ENCODE data around the gene PCCA.

The PCCA gene

DNA sequence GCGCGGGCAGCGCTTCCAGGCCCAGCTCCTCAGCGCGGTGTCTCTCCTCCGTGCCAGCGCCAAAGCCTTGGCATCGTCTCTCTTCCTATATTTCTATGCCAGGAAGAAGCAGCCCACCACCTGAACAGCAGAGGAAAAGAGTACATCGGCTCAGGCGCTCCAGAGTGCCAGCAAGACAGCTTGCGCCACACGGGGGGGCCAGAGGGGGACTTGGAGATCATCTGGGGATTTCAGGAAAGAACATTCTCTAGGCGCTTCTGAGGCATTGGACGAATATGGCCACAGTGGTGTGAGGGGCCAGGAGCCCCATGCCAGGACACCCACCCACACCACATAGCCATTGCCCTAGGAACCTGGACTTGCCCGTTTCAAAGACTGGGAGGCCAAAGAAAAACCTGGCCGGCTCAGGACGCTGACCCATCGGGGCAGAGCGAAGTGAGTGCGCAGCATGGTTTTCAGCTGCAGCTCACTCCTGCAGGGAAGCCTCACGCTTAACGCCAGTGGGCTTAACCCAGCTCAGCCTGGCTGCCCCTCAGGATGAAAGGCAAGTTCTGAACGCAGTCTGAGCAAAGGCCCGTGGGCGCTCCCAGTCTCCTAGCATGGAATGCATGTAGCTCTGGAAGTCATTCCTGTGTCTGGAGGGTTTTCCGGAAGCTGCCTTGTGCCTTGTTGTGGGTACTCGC lies 437.6 kb downstream of the PCCA start:
- Histone ChIP-seq H3K27ac (ENCODE audit: low read depth, low read length) (no peak overlapping the region), H3K27me3 (ENCODE audit: control insufficient read depth, insufficient read depth, low read length) (no peaks in the 10 kb centered on the region), H3K9me3 (ENCODE audit: control insufficient read depth, insufficient read depth, low read depth, low read length) (no peaks in the 10 kb centered on the region), H3K36me3 (ENCODE audit: control insufficient read depth, insufficient read depth, low read length) (peaks cover 14% of the 10 kb centered on the region; the same call in 1 of the 2 replicates), H3K9ac (ENCODE audit: low read length) (peak overlapping the region; percentile 32), H3K4me3 (ENCODE audit: low read depth, low read length) (no peak overlapping the region), H3K4me1 (ENCODE audit: control insufficient read depth, insufficient read depth, low read length) (peaks cover 48% of the 10 kb centered on the region)

DNA sequence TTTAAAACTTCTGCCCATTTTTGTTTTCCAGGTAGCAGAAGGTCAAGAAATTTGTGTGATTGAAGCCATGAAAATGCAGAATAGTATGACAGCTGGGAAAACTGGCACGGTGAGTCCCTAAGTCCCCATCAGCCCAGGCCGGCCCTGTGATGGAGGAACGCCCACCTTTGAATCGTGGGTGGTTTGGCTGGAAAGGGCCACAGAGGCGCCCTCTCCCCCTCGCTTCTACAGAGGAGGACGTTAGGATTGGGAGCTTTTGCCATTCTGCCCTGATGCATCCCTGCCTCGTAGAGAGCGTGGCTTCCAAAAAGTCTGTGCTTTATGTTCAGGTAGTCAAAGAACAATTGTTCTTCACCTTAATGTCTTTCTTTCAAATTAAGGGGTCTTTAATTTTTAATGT lies 438.8 kb downstream of the PCCA start:
- no peaks in the 10 kb centered on the region for H3K27me3 ChIP-seq (ENCODE audit: control insufficient read depth, insufficient read depth, low read length)

DNA sequence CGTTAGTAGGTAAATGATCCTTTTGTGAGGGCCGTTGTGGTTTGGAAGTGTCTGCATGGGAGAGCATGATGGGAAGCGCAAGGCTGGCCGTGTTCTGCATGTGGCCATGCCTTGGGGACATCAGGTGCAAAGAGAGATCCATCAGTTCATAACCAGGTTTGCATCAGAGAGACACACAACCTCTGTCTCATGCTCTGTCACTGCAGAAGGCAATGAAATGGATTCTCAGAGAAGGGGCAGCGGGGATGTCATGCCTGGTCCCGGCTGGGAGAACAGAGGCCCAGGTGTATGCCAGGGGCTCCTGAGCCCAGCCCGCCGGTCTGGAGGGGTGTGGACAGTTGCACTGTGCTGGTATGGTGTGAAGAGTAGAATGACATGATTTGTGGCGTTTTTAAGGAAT lies 439.5 kb downstream of the PCCA start:
- Histone ChIP-seq H3K27me3 (ENCODE audit: control insufficient read depth, insufficient read depth, low read length) (no peaks in the 10 kb centered on the region), H3K9me3 (ENCODE audit: control insufficient read depth, insufficient read depth, low read depth, low read length) (no peaks in the 10 kb centered on the region), H3K4me3 (ENCODE audit: low read depth, low read length) (no peak overlapping the region), H3K36me3 (ENCODE audit: control insufficient read depth, insufficient read depth, low read length) (peaks cover 14% of the 10 kb centered on the region; the same call in 1 of the 2 replicates), H3K4me1 (ENCODE audit: control insufficient read depth, insufficient read depth, low read length) (peaks cover 35% of the 10 kb centered on the region), H3K27ac (ENCODE audit: low read depth, low read length) (no peak overlapping the region), H3K9ac (ENCODE audit: low read length) (no peak overlapping the region)

More for the DNA sequence above, 438.8 kb downstream of the PCCA start:
- Histone ChIP-seq H3K4me3 (ENCODE audit: low read depth, low read length) (no peak overlapping the region), H3K4me1 (ENCODE audit: control insufficient read depth, insufficient read depth, low read length) (peaks cover 37% of the 10 kb centered on the region), H3K27ac (ENCODE audit: low read depth, low read length) (no peak overlapping the region), H3K9ac (ENCODE audit: low read length) (no peak overlapping the region), H3K9me3 (ENCODE audit: control insufficient read depth, insufficient read depth, low read depth, low read length) (no peaks in the 10 kb centered on the region), H3K36me3 (ENCODE audit: control insufficient read depth, insufficient read depth, low read length) (peaks cover 14% of the 10 kb centered on the region; the same call in 1 of the 2 replicates)

DNA sequence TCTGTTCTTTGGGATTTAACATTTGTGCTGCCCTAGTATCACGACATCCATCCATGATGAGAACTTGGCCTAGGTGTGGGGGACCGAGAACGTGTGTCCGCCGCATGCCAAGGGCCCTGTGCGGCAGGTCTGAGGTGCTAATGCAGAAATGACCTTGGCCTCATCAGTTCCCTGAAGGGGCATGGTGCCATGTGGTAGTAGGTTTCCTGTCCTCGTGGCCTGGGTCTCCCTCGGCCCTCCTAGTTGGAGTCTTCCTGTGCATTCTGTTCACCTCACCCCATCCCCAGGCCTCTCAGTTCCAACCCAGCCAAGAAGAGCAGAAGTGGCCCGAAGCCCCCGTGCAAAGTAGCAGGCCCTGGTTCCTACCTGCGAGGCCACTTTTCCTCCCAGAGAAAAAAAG lies 439.9 kb downstream of the PCCA start:
- H3K27ac ChIP-seq (ENCODE audit: low read depth, low read length): no peak overlapping the region
- no peaks in the 10 kb centered on the region for H3K9me3 ChIP-seq (ENCODE audit: control insufficient read depth, insufficient read depth, low read depth, low read length)
- H3K36me3 ChIP-seq (ENCODE audit: control insufficient read depth, insufficient read depth, low read length): peaks cover 14% of the 10 kb centered on the region; the same call in 1 of the 2 replicates
- H3K4me3 ChIP-seq (ENCODE audit: low read depth, low read length): no peak overlapping the region
- H3K27me3 ChIP-seq (ENCODE audit: control insufficient read depth, insufficient read depth, low read length): no peaks in the 10 kb centered on the region
- H3K4me1 ChIP-seq (ENCODE audit: control insufficient read depth, insufficient read depth, low read length): peaks cover 35% of the 10 kb centered on the region
- H3K9ac ChIP-seq (ENCODE audit: low read length): no peak overlapping the region

DNA sequence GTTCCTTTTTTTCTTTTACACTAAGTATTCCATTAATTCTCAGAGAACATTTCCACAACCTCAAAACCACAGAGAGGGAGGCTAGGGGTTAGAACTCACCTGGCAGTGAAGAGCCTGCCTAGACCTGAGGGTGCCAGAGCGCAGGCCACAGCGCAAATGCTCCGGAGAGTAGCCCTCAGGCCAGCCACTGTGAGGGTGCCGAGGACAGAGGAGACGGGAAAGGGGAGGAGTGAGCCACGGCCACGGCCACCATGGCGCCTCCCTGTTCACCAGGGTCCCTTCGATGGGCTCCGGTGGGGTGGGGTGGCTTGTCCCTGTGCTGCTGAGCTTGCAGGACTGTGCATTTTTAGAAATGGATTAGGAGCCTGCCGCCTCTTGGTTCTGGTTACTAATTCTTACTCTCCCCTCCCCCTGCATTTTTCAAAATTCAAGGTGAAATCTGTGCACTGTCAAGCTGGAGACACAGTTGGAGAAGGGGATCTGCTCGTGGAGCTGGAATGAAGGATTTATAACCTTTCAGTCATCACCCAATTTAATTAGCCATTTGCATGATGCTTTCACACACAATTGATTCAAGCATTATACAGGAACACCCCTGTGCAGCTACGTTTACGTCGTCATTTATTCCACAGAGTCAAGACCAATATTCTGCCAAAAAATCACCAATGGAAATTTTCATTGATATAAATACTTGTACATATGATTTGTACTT lies 440.9 kb downstream of the PCCA start:
- Histone ChIP-seq H3K9ac (ENCODE audit: low read length) (no peak overlapping the region), H3K4me3 (ENCODE audit: low read depth, low read length) (no peak overlapping the region), H3K4me1 (ENCODE audit: control insufficient read depth, insufficient read depth, low read length) (peaks cover 34% of the 10 kb centered on the region), H3K27ac (ENCODE audit: low read depth, low read length) (no peak overlapping the region), H3K36me3 (ENCODE audit: control insufficient read depth, insufficient read depth, low read length) (peaks cover 14% of the 10 kb centered on the region; the same call in 1 of the 2 replicates), H3K27me3 (ENCODE audit: control insufficient read depth, insufficient read depth, low read length) (no peaks in the 10 kb centered on the region), H3K9me3 (ENCODE audit: control insufficient read depth, insufficient read depth, low read depth, low read length) (no peaks in the 10 kb centered on the region)

DNA sequence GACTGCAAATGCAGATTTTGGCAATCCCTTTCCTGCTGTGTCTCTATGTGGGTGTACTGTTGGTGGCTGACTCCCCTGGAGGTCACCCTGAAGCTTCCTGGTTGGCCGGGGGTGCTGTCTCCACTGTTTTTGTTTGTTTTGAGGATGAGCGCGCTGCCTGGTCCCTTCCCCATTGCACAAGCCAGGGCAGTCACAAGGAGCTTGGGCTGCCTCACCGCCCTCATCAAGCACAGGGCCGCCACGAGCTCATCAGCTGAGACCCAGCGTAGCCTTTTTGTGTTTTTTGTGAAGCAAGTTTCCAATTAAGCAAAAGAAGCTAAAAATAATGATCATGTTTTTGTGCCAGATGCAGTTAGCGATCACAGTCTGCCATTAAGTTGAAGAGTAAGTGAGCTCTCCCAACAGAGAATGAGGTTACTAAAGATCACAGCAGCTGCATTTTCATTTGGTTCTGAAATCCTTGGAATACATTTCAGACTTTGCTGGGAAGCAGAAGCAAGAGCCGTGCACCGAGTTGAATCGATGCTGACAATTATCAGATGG lies 441.8 kb downstream of the PCCA start:
- H3K36me3 ChIP-seq (ENCODE audit: control insufficient read depth, insufficient read depth, low read length): peaks cover 14% of the 10 kb centered on the region; the same call in 1 of the 2 replicates

DNA sequence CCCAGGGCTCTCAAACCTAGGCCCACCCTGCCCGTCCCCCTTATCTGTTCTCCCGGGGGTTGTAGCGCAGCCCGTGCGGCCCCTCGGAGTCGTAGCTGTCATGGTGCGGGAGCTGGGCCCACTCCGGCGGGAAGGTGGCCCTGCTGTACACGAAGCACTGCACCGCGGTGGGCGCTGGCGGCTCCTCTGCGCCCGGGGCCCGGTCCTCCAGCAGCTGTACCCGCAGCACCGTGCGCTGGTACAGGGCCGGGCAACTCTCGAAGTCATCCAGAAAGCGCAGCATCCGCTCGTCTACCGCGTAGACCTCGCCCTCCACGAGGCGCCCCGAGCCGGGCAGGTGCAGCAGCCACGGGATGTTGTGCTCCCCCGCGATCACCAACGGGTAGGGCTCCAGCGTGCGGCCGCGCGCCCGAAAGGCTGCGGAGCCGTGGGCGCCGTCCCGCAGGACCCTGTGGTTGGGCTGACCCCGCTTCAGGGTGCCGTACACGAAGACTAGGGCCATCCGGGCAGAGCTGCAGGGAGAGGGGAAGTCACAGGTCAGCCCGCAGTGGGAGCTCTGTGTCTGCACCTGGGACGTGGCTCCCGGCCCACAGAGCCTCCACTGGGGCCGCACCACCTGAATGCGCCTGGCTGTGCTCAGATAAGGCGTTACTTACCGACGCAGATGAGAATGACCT lies 443.3 kb downstream of the PCCA start:
- H3K4me1 ChIP-seq (ENCODE audit: control insufficient read depth, insufficient read depth, low read length): peaks cover 14% of the 10 kb centered on the region

More for the DNA sequence above, 441.8 kb downstream of the PCCA start:
- H3K9ac ChIP-seq (ENCODE audit: low read length): no peak overlapping the region
- no peak overlapping the region for H3K4me3 ChIP-seq (ENCODE audit: low read depth, low read length)
- no peaks in the 10 kb centered on the region for H3K27me3 ChIP-seq (ENCODE audit: control insufficient read depth, insufficient read depth, low read length)
- peaks cover 26% of the 10 kb centered on the region for H3K4me1 ChIP-seq (ENCODE audit: control insufficient read depth, insufficient read depth, low read length)
- no peaks in the 10 kb centered on the region for H3K9me3 ChIP-seq (ENCODE audit: control insufficient read depth, insufficient read depth, low read depth, low read length)
- H3K27ac ChIP-seq (ENCODE audit: low read depth, low read length): no peak overlapping the region

DNA sequence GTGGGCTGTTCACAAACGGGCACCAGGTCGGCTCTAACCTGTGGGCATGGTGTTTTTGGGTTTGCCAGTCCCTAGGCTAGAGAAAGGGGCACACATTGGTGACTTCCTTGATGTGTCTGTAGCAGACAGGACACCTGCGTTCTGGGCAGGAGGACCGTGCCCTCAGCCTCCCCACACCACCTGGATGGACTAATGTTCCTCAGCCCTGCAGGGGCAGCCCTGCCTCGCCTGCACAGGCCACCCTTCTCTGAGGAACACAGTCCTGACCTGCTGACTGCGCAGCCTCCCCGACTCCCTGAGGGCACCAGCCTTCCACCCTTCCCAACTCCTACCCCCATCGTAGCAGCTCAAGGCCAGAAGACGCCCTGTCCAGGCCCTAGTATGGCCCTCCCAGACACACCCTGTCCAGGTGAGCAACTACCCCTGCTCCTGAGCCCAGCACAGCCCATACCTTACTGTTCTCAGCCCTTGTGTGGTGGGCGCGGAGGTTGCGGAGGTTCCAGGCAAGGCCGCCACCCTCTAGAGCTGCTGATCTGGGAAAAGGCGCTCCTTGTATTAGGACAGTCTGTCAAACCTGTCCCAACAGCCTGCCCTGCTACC lies 444.0 kb downstream of the PCCA start:
- H3K9ac ChIP-seq (ENCODE audit: low read length): no peak overlapping the region
- no peak overlapping the region for H3K27ac ChIP-seq (ENCODE audit: low read depth, low read length)
- peaks cover 14% of the 10 kb centered on the region for H3K4me1 ChIP-seq (ENCODE audit: control insufficient read depth, insufficient read depth, low read length)
- H3K36me3 ChIP-seq (ENCODE audit: control insufficient read depth, insufficient read depth, low read length): peaks cover 14% of the 10 kb centered on the region; the same call in 1 of the 2 replicates
- no peaks in the 10 kb centered on the region for H3K27me3 ChIP-seq (ENCODE audit: control insufficient read depth, insufficient read depth, low read length)
- no peaks in the 10 kb centered on the region for H3K9me3 ChIP-seq (ENCODE audit: control insufficient read depth, insufficient read depth, low read depth, low read length)
- H3K4me3 ChIP-seq (ENCODE audit: low read depth, low read length): no peak overlapping the region

More for the DNA sequence above, 443.3 kb downstream of the PCCA start:
- H3K9me3 ChIP-seq (ENCODE audit: control insufficient read depth, insufficient read depth, low read depth, low read length): no peaks in the 10 kb centered on the region
- no peak overlapping the region for H3K27ac ChIP-seq (ENCODE audit: low read depth, low read length)
- no peaks in the 10 kb centered on the region for H3K27me3 ChIP-seq (ENCODE audit: control insufficient read depth, insufficient read depth, low read length)
- no peak overlapping the region for H3K4me3 ChIP-seq (ENCODE audit: low read depth, low read length)
- H3K36me3 ChIP-seq (ENCODE audit: control insufficient read depth, insufficient read depth, low read length): peaks cover 14% of the 10 kb centered on the region; the same call in 1 of the 2 replicates
- H3K9ac ChIP-seq (ENCODE audit: low read length): no peak overlapping the region

DNA sequence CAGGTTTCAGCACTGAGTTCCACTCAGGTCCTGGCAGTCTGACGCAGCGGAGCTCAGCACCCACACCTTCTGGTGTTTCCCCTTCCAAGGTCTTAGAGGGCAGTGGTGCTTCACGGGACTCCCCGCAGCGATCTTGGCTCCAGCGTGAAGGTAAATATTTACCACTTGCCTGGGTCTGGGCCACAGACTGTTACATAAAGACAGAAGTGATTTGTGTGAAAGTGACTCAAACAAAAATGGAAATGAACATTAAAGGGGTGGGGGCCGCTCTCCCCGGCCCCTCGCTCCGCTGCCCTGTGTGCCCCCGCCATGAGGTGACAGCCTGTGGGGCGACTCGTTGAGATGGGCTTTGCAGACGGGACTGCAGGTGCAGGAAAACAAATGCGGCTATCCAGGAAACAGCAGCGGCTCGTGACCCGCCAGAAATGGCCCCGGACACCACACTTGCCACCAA lies 444.7 kb downstream of the PCCA start:
- H3K27me3 ChIP-seq (ENCODE audit: control insufficient read depth, insufficient read depth, low read length): no peaks in the 10 kb centered on the region
- peaks cover 11% of the 10 kb centered on the region; the same call in 1 of the 2 replicates for H3K36me3 ChIP-seq (ENCODE audit: control insufficient read depth, insufficient read depth, low read length)
- H3K4me1 ChIP-seq (ENCODE audit: control insufficient read depth, insufficient read depth, low read length): peaks cover 14% of the 10 kb centered on the region
- H3K9ac ChIP-seq (ENCODE audit: low read length): no peak overlapping the region
- no peak overlapping the region for H3K27ac ChIP-seq (ENCODE audit: low read depth, low read length)
- H3K9me3 ChIP-seq (ENCODE audit: control insufficient read depth, insufficient read depth, low read depth, low read length): no peaks in the 10 kb centered on the region
- no peak overlapping the region for H3K4me3 ChIP-seq (ENCODE audit: low read depth, low read length)

DNA sequence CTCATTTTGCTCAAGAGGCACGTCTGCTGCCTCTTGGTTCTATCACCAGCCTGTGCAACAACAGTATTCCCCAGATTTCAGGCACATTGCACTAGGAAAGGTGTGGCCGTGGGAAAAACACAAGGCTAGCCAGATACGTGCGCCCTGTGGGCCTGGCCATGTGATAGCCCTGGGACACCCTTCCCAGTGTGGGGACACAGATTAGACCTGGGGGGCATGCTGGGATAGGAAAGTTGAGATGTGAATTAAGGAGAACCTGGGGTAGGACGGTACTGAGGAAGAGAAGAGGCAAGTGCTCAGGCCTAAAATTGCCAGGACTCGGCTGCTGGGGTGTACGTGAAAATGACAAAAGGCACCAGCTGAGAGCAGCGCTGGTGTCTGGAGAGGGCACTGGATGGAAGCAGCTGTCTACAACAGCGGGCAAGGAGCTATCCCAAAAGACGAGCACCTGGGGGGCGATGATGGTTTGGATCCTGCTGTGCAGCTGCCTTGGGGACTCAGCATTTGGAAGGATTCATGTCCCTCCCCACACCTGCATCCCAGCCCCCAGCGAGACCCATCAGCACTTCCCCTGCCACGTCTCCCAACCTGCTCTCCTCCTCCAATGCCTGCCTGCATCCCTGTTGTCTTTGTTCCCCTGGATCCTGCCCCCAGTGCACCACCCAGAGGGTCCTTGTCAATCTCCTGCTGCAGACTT lies 445.4 kb downstream of the PCCA start:
- Histone ChIP-seq H3K4me1 (ENCODE audit: control insufficient read depth, insufficient read depth, low read length) (peaks cover 14% of the 10 kb centered on the region), H3K9ac (ENCODE audit: low read length) (no peak overlapping the region), H3K9me3 (ENCODE audit: control insufficient read depth, insufficient read depth, low read depth, low read length) (no peaks in the 10 kb centered on the region), H3K27ac (ENCODE audit: low read depth, low read length) (no peak overlapping the region), H3K36me3 (ENCODE audit: control insufficient read depth, insufficient read depth, low read length) (0 out of 2 replicates have a peak, but pooled peaks cover 6% of the 10 kb centered on the region), H3K27me3 (ENCODE audit: control insufficient read depth, insufficient read depth, low read length) (no peaks in the 10 kb centered on the region), H3K4me3 (ENCODE audit: low read depth, low read length) (no peak overlapping the region)
